Left ventricle myocardium inferior (tissue), 1 donor: Measurements from ENCODE around the gene ITGBL1. TPM values are rescaled to one million over a fixed set of nuclear protein-coding genes. Genes with fewer than 3 reads are reported as not detected.
A peak's percentile ranks its signal among the peaks of the same experiment; 100 is the strongest.

Experiments used
- DNase-seq: peaks from one replicate; pipeline ENCODE4 v3.0.0-alpha.2; 2020
- H3K27ac ChIP-seq: fragments of 200-600 bp; replicated peaks from 2 replicates; pipeline ENCODE4 v1.8.0; 2021
- H3K27me3 ChIP-seq: fragments of 200-600 bp; 2 replicates; pipeline ENCODE4 v1.8.0; 2021; ENCODE audit warnings: low read depth
- H3K36me3 ChIP-seq: fragments of 200-600 bp; 2 replicates; pipeline ENCODE4 v1.8.0; 2021
- H3K4me1 ChIP-seq: fragments of 200-600 bp; 2 replicates; pipeline ENCODE4 v1.8.0; 2021
- H3K4me3 ChIP-seq: fragments of 200-600 bp; 2 replicates; pipeline ENCODE4 v1.8.0; 2021; ENCODE audit warnings: mild to moderate bottlenecking, moderate library complexity
- H3K9me3 ChIP-seq: fragments of 200-600 bp; replicated peaks from 2 replicates; pipeline ENCODE4 v1.8.0; 2021
- intact Hi-C: fragments of 100-400 bp; cut with micrococcal nuclease; formaldehyde crosslinking; loops from one replicate; pipeline ENCODE4 v1.11.0; 2022
- total RNA-seq: library from RNA; stranded (reverse); fragmentation: NEBNext Ultra II Directional; extraction: Animal tissue kit (Norgen Biotek cat#: 25700); gene quantifications from one replicate; pipeline ENCODE4 v1.2.1, GENCODE V29; 2021
- TF ChIP-seq, protein P1 (sequence below): fragments of 200-600 bp; IDR thresholded peaks from 2 replicates; pipeline ENCODE4 v1.8.0; 2021; ENCODE audit warnings: antibody characterized with exemption, mild to moderate bottlenecking, borderline replicate concordance
- donor health status: DM: no; HTN: yes; CAD: no; lungs with severe emphysema.

Gene ITGBL1
- total RNA-seq, 1 donor from 2014 or later = 2.2 TPM

DNA sequence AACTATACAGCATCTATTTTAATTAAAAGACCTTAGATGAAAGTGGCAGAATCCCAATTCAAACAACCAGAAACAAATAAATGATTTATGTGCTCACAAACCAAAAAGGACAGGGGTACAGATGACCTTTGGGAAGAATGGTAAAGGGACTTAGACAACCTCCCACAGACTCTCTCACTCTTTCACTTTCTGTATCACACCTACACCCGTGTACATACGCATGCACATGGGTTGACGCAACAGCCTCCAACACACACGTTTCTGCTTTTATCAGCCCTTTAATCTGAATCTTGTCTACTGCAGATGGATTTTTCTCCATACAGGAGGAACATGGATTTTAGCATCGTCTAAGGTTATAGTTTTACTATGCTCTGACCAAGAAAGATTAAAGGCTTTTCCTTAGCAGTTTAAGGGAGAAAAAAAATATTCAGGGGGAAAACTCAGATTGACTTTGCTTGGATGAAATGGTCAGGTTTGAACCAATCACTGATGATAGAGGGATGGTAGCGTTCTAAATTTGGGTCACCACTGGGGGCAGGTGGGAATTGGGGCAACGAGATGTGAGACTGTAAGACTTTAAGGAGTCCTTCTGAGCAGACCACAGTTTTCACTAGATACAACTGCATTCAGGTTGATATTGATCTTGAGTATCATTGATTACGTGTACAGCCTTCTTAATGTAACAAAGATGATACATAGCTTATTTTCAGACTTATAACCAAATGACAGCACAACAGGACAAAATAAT is 166.1 kb downstream of the ITGBL1 start:
- H3K4me3 ChIP-seq = no peak overlapping the region
- H3K27ac ChIP-seq = no peak overlapping the region
- no peak for DNase-seq
- intact Hi-C loops = no loop called here
- no peaks in the 10 kb centered on the region for H3K4me1 ChIP-seq
- no peaks in the 10 kb centered on the region for H3K27me3 ChIP-seq
- H3K36me3 ChIP-seq = no peaks in the 10 kb centered on the region
- TF ChIP-seq, protein P1, sequence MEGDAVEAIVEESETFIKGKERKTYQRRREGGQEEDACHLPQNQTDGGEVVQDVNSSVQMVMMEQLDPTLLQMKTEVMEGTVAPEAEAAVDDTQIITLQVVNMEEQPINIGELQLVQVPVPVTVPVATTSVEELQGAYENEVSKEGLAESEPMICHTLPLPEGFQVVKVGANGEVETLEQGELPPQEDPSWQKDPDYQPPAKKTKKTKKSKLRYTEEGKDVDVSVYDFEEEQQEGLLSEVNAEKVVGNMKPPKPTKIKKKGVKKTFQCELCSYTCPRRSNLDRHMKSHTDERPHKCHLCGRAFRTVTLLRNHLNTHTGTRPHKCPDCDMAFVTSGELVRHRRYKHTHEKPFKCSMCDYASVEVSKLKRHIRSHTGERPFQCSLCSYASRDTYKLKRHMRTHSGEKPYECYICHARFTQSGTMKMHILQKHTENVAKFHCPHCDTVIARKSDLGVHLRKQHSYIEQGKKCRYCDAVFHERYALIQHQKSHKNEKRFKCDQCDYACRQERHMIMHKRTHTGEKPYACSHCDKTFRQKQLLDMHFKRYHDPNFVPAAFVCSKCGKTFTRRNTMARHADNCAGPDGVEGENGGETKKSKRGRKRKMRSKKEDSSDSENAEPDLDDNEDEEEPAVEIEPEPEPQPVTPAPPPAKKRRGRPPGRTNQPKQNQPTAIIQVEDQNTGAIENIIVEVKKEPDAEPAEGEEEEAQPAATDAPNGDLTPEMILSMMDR = no peak
- H3K9me3 ChIP-seq = no peaks in the 10 kb centered on the region

- intact Hi-C loops = no loop called here
- TF ChIP-seq, protein P1 = no peak
- no peak overlapping the region for H3K27ac ChIP-seq
- H3K9me3 ChIP-seq = no peaks in the 10 kb centered on the region
- H3K4me3 ChIP-seq = no peak overlapping the region
- DNase-seq = no peak
- no peaks in the 10 kb centered on the region for H3K27me3 ChIP-seq
- no peaks in the 10 kb centered on the region for H3K4me1 ChIP-seq
- H3K36me3 ChIP-seq = no peaks in the 10 kb centered on the region
These were observed 168.6 kb downstream of the ITGBL1 start for GRCh38 chr13:101621099-101621498.

- H3K27me3 ChIP-seq = no peaks in the 10 kb centered on the region
- no peaks in the 10 kb centered on the region for H3K9me3 ChIP-seq
- intact Hi-C loops = no loop called here
- DNase-seq = no peak
- peak overlapping the region; percentile 27 for H3K27ac ChIP-seq
- TF ChIP-seq, protein P1 = no peak
- H3K36me3 ChIP-seq = no peaks in the 10 kb centered on the region
- no peak overlapping the region for H3K4me3 ChIP-seq
- no peaks in the 10 kb centered on the region for H3K4me1 ChIP-seq
These were observed 171.2 kb downstream of the ITGBL1 start for GRCh38 chr13:101623470-101624209.

GRCh38 chr13:101624210-101624922 is 171.9 kb downstream of the ITGBL1 start:
- no peaks in the 10 kb centered on the region for H3K36me3 ChIP-seq
- intact Hi-C loops = no loop called here
- TF ChIP-seq, protein P1 = no peak
- H3K4me1 ChIP-seq = no peaks in the 10 kb centered on the region
- no peaks in the 10 kb centered on the region for H3K27me3 ChIP-seq
- H3K27ac ChIP-seq = peak overlapping the region; percentile 27
- H3K9me3 ChIP-seq = no peaks in the 10 kb centered on the region
- DNase-seq = no peak
- H3K4me3 ChIP-seq = no peak overlapping the region

DNA sequence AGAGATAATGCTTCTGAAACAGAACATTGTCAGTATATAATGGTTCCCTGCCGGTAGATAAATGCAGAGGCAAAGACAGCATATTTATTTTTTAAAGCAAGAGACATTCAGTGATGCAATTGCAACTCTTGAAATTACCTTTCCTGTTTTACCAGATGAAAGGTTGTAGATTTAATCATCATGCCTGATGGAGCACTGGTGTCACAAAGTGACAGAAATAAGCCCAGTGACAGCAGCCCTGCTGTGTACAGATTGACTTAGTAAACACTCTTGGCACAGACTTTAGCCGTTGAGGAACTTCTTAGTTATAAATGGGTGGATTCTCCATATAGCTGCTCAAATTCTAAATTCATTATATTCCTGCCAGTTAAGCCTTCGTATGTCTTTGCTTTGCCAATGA is 172.5 kb downstream of the ITGBL1 start:
- H3K36me3 ChIP-seq = no peaks in the 10 kb centered on the region
- intact Hi-C loops = no loop called here
- DNase-seq = no peak
- H3K4me1 ChIP-seq = no peaks in the 10 kb centered on the region
- peak overlapping the region; percentile 27 for H3K27ac ChIP-seq
- H3K9me3 ChIP-seq = no peaks in the 10 kb centered on the region
- H3K4me3 ChIP-seq = no peak overlapping the region
- TF ChIP-seq, protein P1 = no peak
- H3K27me3 ChIP-seq = no peaks in the 10 kb centered on the region
